ENCODE measurements around the gene MALT1. TPM values are rescaled to one million over a fixed set of nuclear protein-coding genes. Genes with fewer than 3 reads are reported as not detected.

MALT1 gene, protein sequence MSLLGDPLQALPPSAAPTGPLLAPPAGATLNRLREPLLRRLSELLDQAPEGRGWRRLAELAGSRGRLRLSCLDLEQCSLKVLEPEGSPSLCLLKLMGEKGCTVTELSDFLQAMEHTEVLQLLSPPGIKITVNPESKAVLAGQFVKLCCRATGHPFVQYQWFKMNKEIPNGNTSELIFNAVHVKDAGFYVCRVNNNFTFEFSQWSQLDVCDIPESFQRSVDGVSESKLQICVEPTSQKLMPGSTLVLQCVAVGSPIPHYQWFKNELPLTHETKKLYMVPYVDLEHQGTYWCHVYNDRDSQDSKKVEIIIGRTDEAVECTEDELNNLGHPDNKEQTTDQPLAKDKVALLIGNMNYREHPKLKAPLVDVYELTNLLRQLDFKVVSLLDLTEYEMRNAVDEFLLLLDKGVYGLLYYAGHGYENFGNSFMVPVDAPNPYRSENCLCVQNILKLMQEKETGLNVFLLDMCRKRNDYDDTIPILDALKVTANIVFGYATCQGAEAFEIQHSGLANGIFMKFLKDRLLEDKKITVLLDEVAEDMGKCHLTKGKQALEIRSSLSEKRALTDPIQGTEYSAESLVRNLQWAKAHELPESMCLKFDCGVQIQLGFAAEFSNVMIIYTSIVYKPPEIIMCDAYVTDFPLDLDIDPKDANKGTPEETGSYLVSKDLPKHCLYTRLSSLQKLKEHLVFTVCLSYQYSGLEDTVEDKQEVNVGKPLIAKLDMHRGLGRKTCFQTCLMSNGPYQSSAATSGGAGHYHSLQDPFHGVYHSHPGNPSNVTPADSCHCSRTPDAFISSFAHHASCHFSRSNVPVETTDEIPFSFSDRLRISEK
- 31.3 and 35.9 TPM in 2 replicates for total RNA-seq
- polyA plus RNA-seq = 9.7 and 14.9 TPM in 2 replicates

GRCh38 chr18:58671111-58671631 lies at the start of gene MALT1:
Gene MALT1 (plus strand): TSS chr18:58671465. CDS start chr18:58671644, 179 bp downstream.
- H3K4me1 ChIP-seq (ENCODE audit: insufficient read depth) = no peaks in the 10 kb centered on the region
- peaks cover 4% of the 10 kb centered on the region for H4K20me1 ChIP-seq (ENCODE audit: insufficient read depth, poor library complexity, severe bottlenecking)
- H3K9me2 ChIP-seq (replicated peaks; ENCODE audit: insufficient read depth) = no peaks in the 10 kb centered on the region
- H3K79me2 ChIP-seq = peaks cover 42% of the 10 kb centered on the region
- H2AFZ ChIP-seq = peak within 1 kb of the TSS; percentile 74
- no peaks in the 10 kb centered on the region for H3K9me3 ChIP-seq (ENCODE audit: low read depth)
- DNase-seq (ENCODE audit: low spot score) = peak; percentile 97
- no peak for TF ChIP-seq EZH2phosphoT487 (IDR thresholded peaks at IDR 0.05; ENCODE audit: low read depth, severe bottlenecking, unreplicated experiment)
- TF ChIP-seq, protein P1, sequence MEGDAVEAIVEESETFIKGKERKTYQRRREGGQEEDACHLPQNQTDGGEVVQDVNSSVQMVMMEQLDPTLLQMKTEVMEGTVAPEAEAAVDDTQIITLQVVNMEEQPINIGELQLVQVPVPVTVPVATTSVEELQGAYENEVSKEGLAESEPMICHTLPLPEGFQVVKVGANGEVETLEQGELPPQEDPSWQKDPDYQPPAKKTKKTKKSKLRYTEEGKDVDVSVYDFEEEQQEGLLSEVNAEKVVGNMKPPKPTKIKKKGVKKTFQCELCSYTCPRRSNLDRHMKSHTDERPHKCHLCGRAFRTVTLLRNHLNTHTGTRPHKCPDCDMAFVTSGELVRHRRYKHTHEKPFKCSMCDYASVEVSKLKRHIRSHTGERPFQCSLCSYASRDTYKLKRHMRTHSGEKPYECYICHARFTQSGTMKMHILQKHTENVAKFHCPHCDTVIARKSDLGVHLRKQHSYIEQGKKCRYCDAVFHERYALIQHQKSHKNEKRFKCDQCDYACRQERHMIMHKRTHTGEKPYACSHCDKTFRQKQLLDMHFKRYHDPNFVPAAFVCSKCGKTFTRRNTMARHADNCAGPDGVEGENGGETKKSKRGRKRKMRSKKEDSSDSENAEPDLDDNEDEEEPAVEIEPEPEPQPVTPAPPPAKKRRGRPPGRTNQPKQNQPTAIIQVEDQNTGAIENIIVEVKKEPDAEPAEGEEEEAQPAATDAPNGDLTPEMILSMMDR (IDR thresholded peaks at IDR 0.05; ENCODE audit: poor library complexity) = no peak
- TF ChIP-seq EZH2 (IDR thresholded peaks at IDR 0.05; ENCODE audit: borderline replicate concordance) = no peak
- no peaks in the 10 kb centered on the region for H3K27me3 ChIP-seq
- H3K4me3 ChIP-seq = peak within 1 kb of the TSS; percentile 80
- H3K27ac ChIP-seq = peak within 1 kb of the TSS; percentile 98
- 2% methylated on average over 21 of the region's 60 CpGs for WGBS (ENCODE audit: low lambda C conversion rate, missing lambda C conversion rate)
- H3K36me3 ChIP-seq (replicated peaks; ENCODE audit: insufficient read depth, low read depth) = no peaks in the 10 kb centered on the region
- peak within 1 kb of the TSS; percentile 95 for H3K4me2 ChIP-seq

- H3K4me3 ChIP-seq = no peak overlapping the region
- no peaks in the 10 kb centered on the region for H3K27me3 ChIP-seq
- H3K36me3 ChIP-seq (replicated peaks; ENCODE audit: insufficient read depth, low read depth) = no peaks in the 10 kb centered on the region
- H4K20me1 ChIP-seq (ENCODE audit: insufficient read depth, poor library complexity, severe bottlenecking) = no peaks in the 10 kb centered on the region
- H3K9me3 ChIP-seq (ENCODE audit: low read depth) = no peaks in the 10 kb centered on the region
- peak overlapping the region; percentile 41 for H3K4me2 ChIP-seq
- no peaks in the 10 kb centered on the region for H3K9me2 ChIP-seq (replicated peaks; ENCODE audit: insufficient read depth)
- DNase-seq (ENCODE audit: low spot score) = peak; percentile 50
- TF ChIP-seq EZH2 (IDR thresholded peaks at IDR 0.05; ENCODE audit: borderline replicate concordance) (no peak), EZH2phosphoT487 (IDR thresholded peaks at IDR 0.05; ENCODE audit: low read depth, severe bottlenecking, unreplicated experiment) (no peak)
- TF ChIP-seq, protein P1 (IDR thresholded peaks at IDR 0.05; ENCODE audit: poor library complexity) = no peak
- peak overlapping the region; percentile 56 for H3K27ac ChIP-seq
- H3K4me1 ChIP-seq (ENCODE audit: insufficient read depth) = peaks cover 20% of the 10 kb centered on the region
- no peak overlapping the region for H2AFZ ChIP-seq
- WGBS (ENCODE audit: low lambda C conversion rate, missing lambda C conversion rate) = 73% methylated on average over 6 of the region's 6 CpGs
- H3K79me2 ChIP-seq = no peaks in the 10 kb centered on the region
Measured at GRCh38 chr18:58624011-58624410, 47.3 kb upstream of the MALT1 start.

- H3K9me3 ChIP-seq (ENCODE audit: low read depth) = no peaks in the 10 kb centered on the region
- no peak overlapping the region for H3K27ac ChIP-seq
- no peaks in the 10 kb centered on the region for H3K27me3 ChIP-seq
- H3K79me2 ChIP-seq = no peaks in the 10 kb centered on the region
- no peak overlapping the region for H2AFZ ChIP-seq
- WGBS (ENCODE audit: low lambda C conversion rate, missing lambda C conversion rate) = 96% methylated on average over 10 of the region's 10 CpGs
- no peak for DNase-seq (ENCODE audit: low spot score)
- H3K9me2 ChIP-seq (replicated peaks; ENCODE audit: insufficient read depth) = no peaks in the 10 kb centered on the region
- no peak overlapping the region for H3K4me3 ChIP-seq
- H3K36me3 ChIP-seq (replicated peaks; ENCODE audit: insufficient read depth, low read depth) = no peaks in the 10 kb centered on the region
- no peak for TF ChIP-seq EZH2 (IDR thresholded peaks at IDR 0.05; ENCODE audit: borderline replicate concordance)
- H3K4me1 ChIP-seq (ENCODE audit: insufficient read depth) = peaks cover 23% of the 10 kb centered on the region
- H3K4me2 ChIP-seq = no peak overlapping the region
- H4K20me1 ChIP-seq (ENCODE audit: insufficient read depth, poor library complexity, severe bottlenecking) = no peaks in the 10 kb centered on the region
Measured at GRCh38 chr18:58625839-58626238, 45.4 kb upstream of the MALT1 start.

Measured in hepatocyte (in vitro differentiated cells).